Central memory CD8-positive, alpha-beta T cell (primary cell): Measurements from ENCODE around the gene ARHGAP45.
A peak's percentile ranks its signal among the peaks of the same experiment; 100 is the strongest.

Experiments
- ATAC-seq: fragments of 150-1000 bp; cut with Tn5 transposase; replicated peaks from 2 replicates; pipeline ENCODE4 v1.10.0; 2022; ENCODE audit warnings: mild to moderate bottlenecking, moderate FRiP score, moderate number of reproducible peaks; ENCODE audit not compliant: poor library complexity, severe bottlenecking; ENCODE audit errors: extremely low read depth
- DNase-seq, 2 donors: peaks; one replicate each; pipeline ENCODE4 v3.0.0; 2021; ENCODE audit warnings: low spot score in 2 of 2
- H3K27ac Mint-ChIP-seq: one replicate; pipeline ENCODE4 v1.8.0; 2022; ENCODE audit warnings: low read depth, mild to moderate bottlenecking, moderate library complexity, mixed read lengths
- H3K27me3 Mint-ChIP-seq: one replicate; pipeline ENCODE4 v1.8.0; 2022; ENCODE audit warnings: mixed read lengths
- H3K36me3 Mint-ChIP-seq: one replicate; pipeline ENCODE4 v1.8.0; 2022; ENCODE audit warnings: mild to moderate bottlenecking, moderate library complexity, mixed read lengths; ENCODE audit not compliant: insufficient read depth
- H3K4me1 Mint-ChIP-seq: one replicate; pipeline ENCODE4 v1.8.0; 2022; ENCODE audit warnings: mixed read lengths
- H3K4me3 Mint-ChIP-seq: one replicate; pipeline ENCODE4 v1.8.0; 2022; ENCODE audit warnings: mild to moderate bottlenecking, moderate library complexity, mixed read lengths
- H3K9me3 Mint-ChIP-seq: one replicate; pipeline ENCODE4 v1.8.0; 2022; ENCODE audit warnings: mixed read lengths

The ARHGAP45 gene

DNA sequence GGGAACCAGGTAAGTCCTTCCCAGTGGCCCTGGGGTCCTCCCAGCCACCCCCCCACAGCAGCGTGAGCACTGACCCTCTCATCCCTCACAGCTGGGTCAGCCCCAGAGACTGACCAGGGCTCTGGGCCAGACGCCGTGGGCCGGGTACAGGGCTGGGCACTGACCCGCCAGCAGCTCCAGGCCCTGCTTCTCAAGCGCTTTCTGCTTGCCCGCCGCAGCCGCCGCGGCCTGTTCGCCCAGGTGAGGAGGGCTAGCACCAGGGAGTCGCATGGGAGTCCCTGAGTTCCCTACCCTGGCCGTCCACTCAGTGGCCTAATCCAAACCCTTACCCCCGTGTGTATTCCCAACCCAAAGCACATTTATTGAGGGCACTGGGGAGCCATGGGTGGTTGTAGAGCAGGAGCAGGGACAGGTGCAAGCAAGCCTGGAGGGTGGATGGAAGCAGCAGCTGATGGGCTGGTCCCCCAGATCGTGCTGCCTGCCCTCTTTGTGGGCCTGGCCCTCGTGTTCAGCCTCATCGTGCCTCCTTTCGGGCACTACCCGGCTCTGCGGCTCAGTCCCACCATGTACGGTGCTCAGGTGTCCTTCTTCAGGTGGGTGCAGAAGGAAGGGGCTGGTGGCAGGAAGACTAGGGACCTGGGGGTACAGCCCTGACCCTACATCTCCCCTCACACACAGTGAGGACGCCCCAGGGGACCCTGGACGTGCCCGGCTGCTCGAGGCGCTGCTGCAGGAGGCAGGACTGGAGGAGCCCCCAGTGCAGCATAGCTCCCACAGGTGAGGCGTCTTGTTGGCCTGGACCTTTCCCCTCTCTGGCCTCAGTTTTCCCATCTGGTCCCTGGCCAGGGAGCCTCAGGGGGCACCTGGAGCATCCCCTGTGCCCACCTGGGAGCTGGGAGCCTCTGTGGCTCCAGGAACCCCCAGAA, 12.6 kb upstream of the ARHGAP45 start:
- H3K4me3 Mint-ChIP-seq: no peak overlapping the region
- no peak for ATAC-seq
- peaks cover 29% of the 10 kb centered on the region for H3K4me1 Mint-ChIP-seq
- DNase-seq: no peak
- no peaks in the 10 kb centered on the region for H3K9me3 Mint-ChIP-seq
- H3K36me3 Mint-ChIP-seq: peaks cover 22% of the 10 kb centered on the region
- no peaks in the 10 kb centered on the region for H3K27me3 Mint-ChIP-seq
- no peak overlapping the region for H3K27ac Mint-ChIP-seq

DNA sequence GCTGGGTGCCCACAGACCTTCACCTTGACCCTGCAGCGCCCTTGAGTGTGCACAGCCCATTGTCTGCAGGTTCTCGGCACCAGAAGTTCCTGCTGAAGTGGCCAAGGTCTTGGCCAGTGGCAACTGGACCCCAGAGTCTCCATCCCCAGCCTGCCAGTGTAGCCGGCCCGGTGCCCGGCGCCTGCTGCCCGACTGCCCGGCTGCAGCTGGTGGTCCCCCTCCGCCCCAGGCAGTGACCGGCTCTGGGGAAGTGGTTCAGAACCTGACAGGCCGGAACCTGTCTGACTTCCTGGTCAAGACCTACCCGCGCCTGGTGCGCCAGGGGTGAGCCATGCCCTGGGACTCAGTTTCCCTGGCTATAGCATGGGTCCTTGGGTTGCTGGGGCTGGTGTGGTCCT, 11.9 kb upstream of the ARHGAP45 start:
- Mint-ChIP-seq H3K4me1 (peaks cover 29% of the 10 kb centered on the region), H3K4me3 (no peak overlapping the region), H3K27me3 (no peaks in the 10 kb centered on the region), H3K27ac (no peak overlapping the region), H3K9me3 (no peaks in the 10 kb centered on the region), H3K36me3 (peaks cover 21% of the 10 kb centered on the region)
- no peak for ATAC-seq
- no peak for DNase-seq

DNA sequence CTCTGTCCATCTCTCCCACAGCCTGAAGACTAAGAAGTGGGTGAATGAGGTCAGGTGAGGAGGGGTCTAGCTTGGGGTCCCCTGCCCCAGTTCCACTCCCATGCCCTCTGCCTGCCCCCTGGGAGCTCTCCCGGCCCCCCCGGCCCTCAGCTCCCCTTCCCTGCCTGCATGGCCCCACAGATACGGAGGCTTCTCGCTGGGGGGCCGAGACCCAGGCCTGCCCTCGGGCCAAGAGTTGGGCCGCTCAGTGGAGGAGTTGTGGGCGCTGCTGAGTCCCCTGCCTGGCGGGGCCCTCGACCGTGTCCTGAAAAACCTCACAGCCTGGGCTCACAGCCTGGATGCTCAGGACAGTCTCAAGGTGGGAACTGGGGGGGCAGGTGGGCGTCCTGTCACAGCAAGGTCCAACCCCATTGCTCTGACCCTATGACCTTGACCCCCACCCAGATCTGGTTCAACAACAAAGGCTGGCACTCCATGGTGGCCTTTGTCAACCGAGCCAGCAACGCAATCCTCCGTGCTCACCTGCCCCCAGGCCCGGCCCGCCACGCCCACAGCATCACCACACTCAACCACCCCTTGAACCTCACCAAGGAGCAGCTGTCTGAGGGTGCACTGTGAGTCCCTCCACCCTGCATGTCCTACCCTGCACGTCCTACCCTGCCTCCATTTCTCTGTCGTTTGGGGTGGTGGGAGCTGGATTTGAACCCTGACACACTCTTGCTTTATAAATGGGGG, 10.9 kb upstream of the ARHGAP45 start:
- Mint-ChIP-seq H3K9me3 (no peaks in the 10 kb centered on the region), H3K4me3 (no peak overlapping the region), H3K27me3 (no peaks in the 10 kb centered on the region), H3K27ac (no peak overlapping the region), H3K4me1 (peaks cover 29% of the 10 kb centered on the region), H3K36me3 (peaks cover 18% of the 10 kb centered on the region)
- DNase-seq (no peak), ATAC-seq (no peak)

DNA sequence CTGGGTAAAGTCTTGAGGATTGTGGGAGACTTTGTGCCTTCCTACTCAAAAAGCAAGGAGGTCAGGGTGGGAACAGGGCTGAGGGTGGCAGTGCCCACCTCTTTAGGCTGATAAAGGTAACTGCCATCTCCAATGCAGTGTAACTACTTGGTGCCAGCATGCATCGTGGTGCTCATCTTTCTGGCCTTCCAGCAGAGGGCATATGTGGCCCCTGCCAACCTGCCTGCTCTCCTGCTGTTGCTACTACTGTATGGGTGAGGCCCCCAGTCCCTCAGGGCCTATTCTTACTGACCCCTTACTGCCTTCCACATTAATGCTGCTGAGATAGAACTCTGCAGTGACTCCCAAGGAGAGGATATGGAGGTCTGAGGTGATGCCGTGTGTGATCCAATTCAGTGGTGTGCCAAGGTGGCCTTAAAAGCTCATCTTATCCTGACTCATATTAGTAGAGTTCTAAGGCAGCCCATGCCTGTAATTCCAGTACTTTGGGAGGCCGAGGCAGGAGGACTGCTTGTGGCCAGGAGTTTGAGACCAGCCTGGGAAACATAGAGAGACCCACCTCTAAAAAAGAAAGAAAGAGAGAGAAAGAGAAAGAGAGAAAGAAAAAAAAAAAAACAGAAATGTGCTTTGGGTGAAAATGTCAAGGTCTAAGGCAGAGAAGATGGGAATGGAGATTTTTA, 9.7 kb upstream of the ARHGAP45 start:
- H3K4me1 Mint-ChIP-seq: peaks cover 24% of the 10 kb centered on the region
- H3K27ac Mint-ChIP-seq: peak overlapping the region; percentile 62
- ATAC-seq (peak; percentile 83), DNase-seq (no peak)
- H3K9me3 Mint-ChIP-seq: no peaks in the 10 kb centered on the region
- H3K36me3 Mint-ChIP-seq: peaks cover 21% of the 10 kb centered on the region
- H3K4me3 Mint-ChIP-seq: no peak overlapping the region
- no peaks in the 10 kb centered on the region for H3K27me3 Mint-ChIP-seq

DNA sequence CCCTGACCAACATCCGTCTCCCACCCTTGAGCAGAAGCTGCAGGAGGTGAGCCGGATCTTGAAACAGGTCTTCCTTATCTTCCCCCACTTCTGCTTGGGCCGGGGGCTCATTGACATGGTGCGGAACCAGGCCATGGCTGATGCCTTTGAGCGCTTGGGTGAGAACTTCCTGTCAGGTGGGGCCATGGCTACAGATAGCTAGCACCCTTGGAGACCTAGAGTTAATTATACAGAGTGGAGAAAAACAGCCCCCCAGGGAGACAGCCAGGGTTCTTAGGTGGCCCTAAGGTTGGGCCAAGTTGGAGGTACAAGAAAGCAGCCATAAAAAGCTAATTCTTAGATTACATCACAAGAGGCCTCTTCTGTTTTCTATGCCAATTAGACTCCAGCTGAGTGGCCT, 8.9 kb upstream of the ARHGAP45 start:
- H3K36me3 Mint-ChIP-seq: peaks cover 21% of the 10 kb centered on the region
- H3K27me3 Mint-ChIP-seq: no peaks in the 10 kb centered on the region
- H3K27ac Mint-ChIP-seq: peak overlapping the region; percentile 62
- no peaks in the 10 kb centered on the region for H3K9me3 Mint-ChIP-seq
- H3K4me1 Mint-ChIP-seq: peaks cover 24% of the 10 kb centered on the region
- no peak overlapping the region for H3K4me3 Mint-ChIP-seq
- ATAC-seq: no peak
- no peak for DNase-seq

DNA sequence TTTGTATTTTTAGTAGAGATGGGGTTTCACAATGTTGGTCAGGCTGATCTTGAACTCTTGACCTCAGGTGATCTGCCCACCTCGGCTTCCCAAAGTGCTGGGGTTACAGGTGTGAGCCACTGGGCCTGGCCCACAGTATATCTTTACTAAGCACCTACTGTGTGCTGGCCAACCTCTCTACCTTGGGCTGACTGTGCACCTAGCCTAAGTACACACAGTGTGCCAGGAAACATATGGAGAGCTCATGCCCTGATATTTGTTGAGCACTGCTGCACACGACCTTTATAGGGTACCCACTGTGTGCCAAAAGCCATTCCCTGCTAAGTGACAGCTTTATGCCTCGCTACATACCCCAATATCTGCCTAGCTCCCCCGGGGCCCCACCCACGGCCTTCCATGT, 6.3 kb upstream of the ARHGAP45 start:
- peaks cover 46% of the 10 kb centered on the region for H3K4me1 Mint-ChIP-seq
- H3K36me3 Mint-ChIP-seq: peaks cover 22% of the 10 kb centered on the region
- no peaks in the 10 kb centered on the region for H3K9me3 Mint-ChIP-seq
- H3K4me3 Mint-ChIP-seq: no peak overlapping the region
- ATAC-seq: no peak
- H3K27ac Mint-ChIP-seq: no peak overlapping the region
- no peak for DNase-seq
- H3K27me3 Mint-ChIP-seq: no peaks in the 10 kb centered on the region

DNA sequence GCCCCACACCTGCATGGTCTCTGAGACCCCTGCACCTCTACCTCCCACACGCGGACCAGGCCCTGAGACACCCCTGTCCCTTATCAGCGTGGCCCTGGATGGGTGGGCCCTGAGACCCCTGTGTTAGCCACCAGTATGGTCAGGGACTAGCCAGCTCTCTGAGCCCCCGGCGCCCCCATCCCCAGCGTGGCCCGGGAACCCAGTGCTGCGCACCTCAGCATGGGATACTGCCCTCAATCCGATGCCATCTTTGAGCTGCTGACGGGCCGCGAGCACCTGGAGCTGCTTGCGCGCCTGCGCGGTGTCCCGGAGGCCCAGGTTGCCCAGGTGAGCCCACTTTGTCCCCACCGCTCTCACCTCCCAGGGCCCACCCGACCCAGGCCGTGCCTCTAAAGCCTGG, 5.0 kb upstream of the ARHGAP45 start:
- Mint-ChIP-seq H3K27ac (peak overlapping the region; percentile 55), H3K36me3 (peaks cover 19% of the 10 kb centered on the region)
- DNase-seq: no peak

DNA sequence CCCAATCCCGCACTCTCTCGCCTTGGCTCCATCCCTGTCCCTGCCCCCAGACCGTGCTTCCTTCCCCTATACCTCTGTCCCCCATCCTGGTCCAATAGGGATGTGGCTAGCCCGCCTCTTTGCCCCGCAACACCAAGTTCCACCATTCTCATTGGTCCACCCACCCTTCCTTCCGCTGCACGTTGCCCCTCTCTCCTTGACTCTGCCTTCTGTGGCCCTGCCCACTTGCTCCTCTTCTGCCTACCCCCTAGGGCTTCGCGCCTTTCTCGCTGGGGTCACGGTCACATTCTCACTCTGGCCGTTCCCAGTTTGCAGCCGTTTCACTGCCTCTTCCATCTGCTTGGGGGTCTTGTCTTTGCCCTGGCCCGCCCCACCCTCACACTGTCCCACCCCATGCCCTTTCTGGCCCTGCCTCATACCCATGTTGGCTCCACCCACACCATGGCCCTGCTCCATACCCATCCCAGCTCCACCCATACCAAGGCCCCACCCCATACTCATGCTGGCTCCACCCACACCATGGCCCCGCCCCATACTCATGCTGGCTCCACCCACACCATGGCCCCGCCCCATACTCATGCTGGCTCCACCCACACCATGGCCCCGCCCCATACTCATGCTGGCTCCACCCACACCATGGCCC, 4.5 kb upstream of the ARHGAP45 start:
- H3K4me1 Mint-ChIP-seq: peaks cover 44% of the 10 kb centered on the region
- no peak overlapping the region for H3K4me3 Mint-ChIP-seq
- ATAC-seq (no peak), DNase-seq (no peak)
- H3K36me3 Mint-ChIP-seq: peaks cover 17% of the 10 kb centered on the region
- peak overlapping the region; percentile 55 for H3K27ac Mint-ChIP-seq
- H3K27me3 Mint-ChIP-seq: no peaks in the 10 kb centered on the region
- no peaks in the 10 kb centered on the region for H3K9me3 Mint-ChIP-seq

More for the DNA sequence above, 5.0 kb upstream of the ARHGAP45 start:
- ATAC-seq: no peak
- peaks cover 48% of the 10 kb centered on the region for H3K4me1 Mint-ChIP-seq
- no peaks in the 10 kb centered on the region for H3K9me3 Mint-ChIP-seq
- no peaks in the 10 kb centered on the region for H3K27me3 Mint-ChIP-seq
- no peak overlapping the region for H3K4me3 Mint-ChIP-seq

DNA sequence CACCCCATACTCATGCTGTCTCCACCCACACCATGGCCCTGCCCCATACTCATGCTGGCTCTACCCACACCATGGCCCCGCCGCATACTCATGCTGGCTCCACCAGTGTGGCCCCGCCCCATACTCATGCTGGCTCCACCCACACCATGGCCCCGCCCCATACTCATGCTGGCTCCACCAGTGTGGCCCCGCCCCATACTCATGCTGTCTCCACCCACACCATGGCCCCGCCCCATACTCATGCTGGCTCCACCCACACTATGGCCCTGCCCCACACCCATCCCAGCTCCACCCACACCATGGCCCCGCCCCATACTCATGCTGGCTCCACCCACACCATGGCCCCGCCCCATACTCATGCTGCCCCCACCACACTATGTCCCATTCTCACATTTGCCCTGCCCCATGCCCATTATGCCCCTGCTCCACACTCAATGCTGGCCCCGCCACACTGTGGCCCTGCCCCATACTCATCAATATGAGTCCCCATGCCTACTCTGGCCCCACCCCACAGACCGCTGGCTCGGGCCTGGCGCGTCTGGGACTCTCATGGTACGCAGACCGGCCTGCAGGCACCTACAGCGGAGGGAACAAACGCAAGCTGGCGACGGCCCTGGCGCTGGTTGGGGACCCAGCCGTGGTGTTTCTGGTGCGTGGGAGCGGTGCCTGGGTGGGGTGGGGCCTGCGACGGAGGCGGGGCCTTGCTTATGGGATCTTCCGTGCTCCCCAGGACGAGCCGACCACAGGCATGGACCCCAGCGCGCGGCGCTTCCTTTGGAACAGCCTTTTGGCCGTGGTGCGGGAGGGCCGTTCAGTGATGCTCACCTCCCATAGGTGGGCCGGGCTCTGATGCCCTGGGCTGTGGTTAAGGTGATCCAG, 3.7 kb upstream of the ARHGAP45 start:
- H3K4me3 Mint-ChIP-seq: no peak overlapping the region
- no peaks in the 10 kb centered on the region for H3K9me3 Mint-ChIP-seq
- peaks cover 36% of the 10 kb centered on the region for H3K4me1 Mint-ChIP-seq
- peaks cover 24% of the 10 kb centered on the region for H3K36me3 Mint-ChIP-seq
- H3K27ac Mint-ChIP-seq: no peak overlapping the region
- DNase-seq: peak in 1 of 2 donors; percentile 67
- no peak for ATAC-seq
- H3K27me3 Mint-ChIP-seq: no peaks in the 10 kb centered on the region

DNA sequence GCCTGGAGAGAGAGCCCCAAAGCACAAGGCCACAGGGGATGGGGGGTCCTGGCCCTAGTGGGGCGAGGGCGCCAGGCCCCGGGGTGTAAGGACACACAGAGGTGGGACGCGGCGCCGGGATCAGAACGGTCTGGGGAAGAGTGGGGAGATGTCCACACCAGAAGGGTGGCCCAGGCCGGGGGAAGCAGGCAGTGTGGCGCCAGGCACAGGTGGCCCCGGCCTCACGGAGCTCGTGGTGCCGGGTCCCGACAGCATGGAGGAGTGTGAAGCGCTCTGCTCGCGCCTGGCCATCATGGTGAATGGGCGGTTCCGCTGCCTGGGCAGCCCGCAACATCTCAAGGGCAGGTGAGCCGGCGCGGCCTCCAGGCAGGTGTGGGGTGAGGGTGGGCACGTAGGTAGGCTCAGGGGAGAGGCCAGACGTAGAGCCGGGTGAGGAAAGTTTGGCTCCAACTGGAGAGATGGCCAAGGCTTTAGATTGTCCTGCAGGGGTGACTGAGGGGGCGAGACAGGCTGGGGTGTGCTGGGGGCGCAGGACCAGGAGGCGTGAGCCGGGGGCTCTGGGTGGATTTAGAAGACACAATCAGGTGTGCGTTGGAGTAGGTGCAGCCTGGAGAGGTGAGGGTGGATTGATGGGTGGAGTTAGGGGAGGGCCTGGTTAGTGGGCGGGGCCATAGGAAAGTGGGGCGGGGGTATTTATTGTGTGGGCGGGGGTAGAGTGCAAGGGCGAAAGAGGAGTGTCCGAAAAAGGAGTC, 2.9 kb upstream of the ARHGAP45 start:
- H3K4me1 Mint-ChIP-seq: peaks cover 39% of the 10 kb centered on the region
- no peaks in the 10 kb centered on the region for H3K9me3 Mint-ChIP-seq
- H3K4me3 Mint-ChIP-seq: no peak overlapping the region
- DNase-seq (no peak), ATAC-seq (no peak)
- peaks cover 31% of the 10 kb centered on the region for H3K36me3 Mint-ChIP-seq
- no peaks in the 10 kb centered on the region for H3K27me3 Mint-ChIP-seq
- H3K27ac Mint-ChIP-seq: no peak overlapping the region
